IMR-90 (cell line): ENCODE measurements around the gene SAP30BP. TPM values are rescaled to one million over a fixed set of nuclear protein-coding genes. Genes with fewer than 3 reads are reported as not detected.
A peak's percentile ranks its signal among the peaks of the same experiment; 100 is the strongest.

ENCODE experiments used
- ATAC-seq: fragments of 200-7000 bp; cut with Tn5 transposase; 2 replicates; pipeline ENCODE4 v1.9.1; 2020; ENCODE audit warnings: low read depth, mild to moderate bottlenecking, moderate library complexity
- BruUV-seq: library from RNA; stranded (reverse); fragments of 400-500 nt; replicated peaks from 2 replicates; lab custom pipeline; 2021; lab: Mats Ljungman, UMichigan
- CTCF ChIA-PET: fragments of 300-600 bp; formaldehyde crosslinking; extraction: SDS; loops from one replicate; lab custom pipeline; 2021; ENCODE audit warnings: antibody characterized with exemption; lab: Yijun Ruan, JAX
- POLR2A ChIA-PET: fragments of 300-600 bp; sonication (Branson Sonifier 250); formaldehyde crosslinking; loops from one replicate; lab custom pipeline; 2022; ENCODE audit warnings: antibody characterized with exemption; ENCODE audit not compliant: unreplicated experiment; lab: Charles Lee
- DNase-seq: peaks from one replicate; pipeline ENCODE4 v3.0.0; 2013
- H2AFZ ChIP-seq: replicated peaks from 2 replicates; pipeline ENCODE3; 2013; ENCODE audit warnings: low read length, mild to moderate bottlenecking; ENCODE audit not compliant: poor library complexity
- H2AK5ac ChIP-seq: 2 replicates; pipeline ENCODE4 v1.6.1; 2013; ENCODE audit warnings: low read depth, low read length, inconsistent platforms
- H2AK9ac ChIP-seq: replicated peaks from 2 replicates; pipeline ENCODE3; 2013; ENCODE audit warnings: mild to moderate bottlenecking, low read depth, low read length, moderate library complexity; ENCODE audit not compliant: poor library complexity
- H2BK120ac ChIP-seq: 2 replicates; pipeline ENCODE4 v1.6.1; 2013; ENCODE audit warnings: low read depth, low read length, inconsistent platforms
- H2BK15ac ChIP-seq: 3 replicates; pipeline ENCODE4 v1.6.1; 2013; ENCODE audit warnings: low read depth, low read length, inconsistent platforms
- H2BK20ac ChIP-seq: 2 replicates; pipeline ENCODE4 v1.6.1; 2013; ENCODE audit warnings: low read depth, mild to moderate bottlenecking, inconsistent platforms, low read length, moderate library complexity
- H2BK5ac ChIP-seq: 2 replicates; pipeline ENCODE4 v1.6.1; 2013; ENCODE audit warnings: mild to moderate bottlenecking, low read depth, low read length, inconsistent platforms; ENCODE audit not compliant: poor library complexity, severe bottlenecking
- H3K14ac ChIP-seq: replicated peaks from 2 replicates; pipeline ENCODE4 v1.6.1; 2013; ENCODE audit warnings: low read depth, low read length, inconsistent platforms
- H3K18ac ChIP-seq: 2 replicates; pipeline ENCODE4 v1.6.1; 2013; ENCODE audit warnings: low read depth, low read length, control low read depth
- H3K23ac ChIP-seq: 2 replicates; pipeline ENCODE4 v1.6.1; 2013; ENCODE audit warnings: low read depth, low read length, inconsistent platforms
- H3K27ac ChIP-seq: 2 replicates; pipeline ENCODE4 v1.5.1; 2013; ENCODE audit warnings: mild to moderate bottlenecking, control low read depth, low read length; ENCODE audit not compliant: insufficient read depth
- H3K27me3 ChIP-seq: 2 replicates; pipeline ENCODE4 v1.6.1; 2013; ENCODE audit warnings: low read length; ENCODE audit not compliant: control insufficient read depth, insufficient read depth
- H3K36me3 ChIP-seq: 2 replicates; pipeline ENCODE4 v1.6.1; 2013; ENCODE audit warnings: low read length, mixed read lengths; ENCODE audit not compliant: control insufficient read depth, insufficient read depth
- H3K4ac ChIP-seq: 2 replicates; pipeline ENCODE4 v1.6.1; 2013; ENCODE audit warnings: low read depth, low read length, inconsistent platforms
- H3K4me1 ChIP-seq: 2 replicates; pipeline ENCODE4 v1.6.1; 2013; ENCODE audit warnings: low read length, mixed read lengths; ENCODE audit not compliant: control insufficient read depth, insufficient read depth
- H3K4me2 ChIP-seq: 2 replicates; pipeline ENCODE4 v1.6.1; 2013; ENCODE audit warnings: low read depth, mild to moderate bottlenecking, control low read depth, low read length, moderate library complexity
- H3K4me3 ChIP-seq: 2 replicates; pipeline ENCODE4 v1.5.1; 2013; ENCODE audit warnings: low read depth, mild to moderate bottlenecking, control low read depth, low read length, moderate library complexity; ENCODE audit not compliant: insufficient read depth
- H3K56ac ChIP-seq: 2 replicates; pipeline ENCODE4 v1.6.1; 2013; ENCODE audit warnings: low read length, inconsistent platforms; ENCODE audit not compliant: insufficient read depth; ENCODE audit errors: extremely low read depth
- H3K79me1 ChIP-seq, 2 experiments: 2 replicates each; pipeline ENCODE4 v1.6.1; 2013; ENCODE audit warnings: low read length in 2 of 2, inconsistent platforms in 1 of 2, low read depth in 1 of 2
- H3K9ac ChIP-seq: 2 replicates; pipeline ENCODE4 v1.6.1; 2013; ENCODE audit warnings: low read depth, low read length, control low read depth
- H3K9me1 ChIP-seq: 2 replicates; pipeline ENCODE4 v1.6.1; 2013; ENCODE audit warnings: low read length, inconsistent platforms; ENCODE audit not compliant: insufficient read depth
- H3K9me3 ChIP-seq: 2 replicates; pipeline ENCODE4 v1.6.1; 2013; ENCODE audit warnings: low read length; ENCODE audit not compliant: control insufficient read depth, insufficient read depth
- H4K20me1 ChIP-seq: 2 replicates; pipeline ENCODE4 v1.6.1; 2013; ENCODE audit warnings: low read length, inconsistent platforms; ENCODE audit not compliant: insufficient read depth
- H4K5ac ChIP-seq: 2 replicates; pipeline ENCODE4 v1.6.1; 2013; ENCODE audit warnings: mild to moderate bottlenecking, low read depth, low read length, control low read depth
- H4K8ac ChIP-seq, 2 experiments: 2 replicates each; pipeline ENCODE4 v1.6.1; 2013; ENCODE audit warnings: low read depth in 2 of 2, low read length in 2 of 2, control low read depth in 1 of 2, inconsistent platforms in 1 of 2
- H4K91ac ChIP-seq: 2 replicates; pipeline ENCODE4 v1.6.1; 2013; ENCODE audit warnings: low read depth, low read length, inconsistent platforms; ENCODE audit not compliant: insufficient read depth
- BHLHE40 ChIP-seq: fragments of 150-350 bp; IDR thresholded peaks from 2 replicates; pipeline ENCODE4 v1.6.1; 2016; ENCODE audit warnings: mild to moderate bottlenecking, low read depth, low read length
- CEBPB ChIP-seq: IDR thresholded peaks from 2 replicates; pipeline ENCODE4 v1.6.1; 2012; ENCODE audit warnings: low read depth, low read length, improper control_type of control experiment
- CHD1 ChIP-seq: IDR thresholded peaks from 2 replicates; pipeline ENCODE4 v1.6.1; 2012; ENCODE audit warnings: low read depth, low read length, improper control_type of control experiment
- FOS ChIP-seq: fragments of 150-350 bp; IDR thresholded peaks from 2 replicates; pipeline ENCODE4 v1.6.1; 2016; ENCODE audit warnings: low read depth, low read length
- MAFK ChIP-seq: IDR thresholded peaks from 2 replicates; pipeline ENCODE4 v1.6.1; 2012; ENCODE audit warnings: low read depth, low read length, improper control_type of control experiment
- MAZ ChIP-seq: IDR thresholded peaks from 2 replicates; pipeline ENCODE4 v1.6.1; 2012; ENCODE audit warnings: low read depth, mild to moderate bottlenecking, low read length, improper control_type of control experiment, moderate library complexity, borderline replicate concordance
- MXI1 ChIP-seq: IDR thresholded peaks from 2 replicates; pipeline ENCODE4 v1.6.1; 2012; ENCODE audit warnings: low read depth, mild to moderate bottlenecking, low read length, moderate library complexity, borderline replicate concordance
- NFE2L2 ChIP-seq: fragments of 150-350 bp; IDR thresholded peaks from 2 replicates; pipeline ENCODE4 v1.6.1; 2016; ENCODE audit warnings: low read depth, mild to moderate bottlenecking, low read length
- POLR2A ChIP-seq: IDR thresholded peaks from 2 replicates; pipeline ENCODE4 v1.6.1; 2012; ENCODE audit warnings: mild to moderate bottlenecking, low read depth, low read length
- RAD21 ChIP-seq: IDR thresholded peaks from 2 replicates; pipeline ENCODE4 v1.6.1; 2012; ENCODE audit warnings: low read length, improper control_type of control experiment
- RFX5 ChIP-seq: IDR thresholded peaks from 2 replicates; pipeline ENCODE4 v1.8.0; 2012; ENCODE audit warnings: low read depth, mild to moderate bottlenecking, low read length, moderate library complexity
- SMC3 ChIP-seq: fragments of 150-350 bp; IDR thresholded peaks from 2 replicates; pipeline ENCODE4 v1.6.1; 2016; ENCODE audit warnings: low read depth, mild to moderate bottlenecking, antibody characterized with exemption, low read length, moderate library complexity
- WGBS, 2 experiments: methylation state at CpG; one replicate each; pipeline versions ENCODE4 v1.1.5 to v1.1.7; 2013; ENCODE audit warnings: missing lambda C conversion rate in 2 of 2; ENCODE audit not compliant: insufficient read length in 1 of 2; ENCODE audit errors: extremely low coverage in 2 of 2; 5-methylcytosine and 5-hydroxymethylcytosine counted together
- dilution Hi-C: fragments of 300-500 bp; cut with HindIII; formaldehyde crosslinking; loops from one replicate; pipeline ENCODE4 v1.14.3; 2018; ENCODE audit warnings: low sequenced_read_pairs; ENCODE audit not compliant: unreplicated experiment
- in situ Hi-C: fragments of 300-500 bp; cut with MboI; formaldehyde crosslinking; loops from 3 replicates; pipeline ENCODE4 v1.14.3; 2019; ENCODE audit warnings: low sequenced_read_pairs, inconsistent platforms, mixed read lengths
- intact Hi-C: fragments of 100-400 bp; cut with micrococcal nuclease; formaldehyde crosslinking; loops from 2 replicates; pipeline ENCODE4 v1.10.0; 2022
- polyA plus RNA-seq, 3 experiments: library from polyadenylated mRNA; depleted of rRNA; stranded (reverse); fragments of >200 nt; gene quantifications; 2 replicates each; pipeline ENCODE4 v1.2.3, GENCODE V29; 2012; ENCODE audit warnings: low replicate concordance in 1 of 3
- total RNA-seq: library from RNA; depleted of rRNA; stranded (reverse); fragments of >200 nt; gene quantifications from 2 replicates; pipeline ENCODE4 v1.2.3, GENCODE V29; 2012
- TF ChIP-seq, protein P1 (sequence below): conservative IDR thresholded peaks from 2 replicates; pipeline ENCODE4 v1.5.1; 2012; ENCODE audit warnings: mild to moderate bottlenecking, low read depth, low read length, improper control_type of control experiment
- TF ChIP-seq, protein P2 (sequence below): fragments of 150-350 bp; IDR thresholded peaks from 2 replicates; pipeline ENCODE4 v1.6.1; 2017; ENCODE audit warnings: mild to moderate bottlenecking, antibody characterized with exemption, low read length, low read depth
- TF ChIP-seq, protein P3 (sequence below): fragments of 150-350 bp; IDR thresholded peaks from 2 replicates; pipeline ENCODE4 v1.6.1; 2016; ENCODE audit warnings: low read depth, mild to moderate bottlenecking, low read length, moderate library complexity, borderline replicate concordance

Gene SAP30BP
- total and polyA plus RNA-seq, 2 of the 4 experiments (the other 2 are of a cell fraction): 70.4 to 139 TPM

DNA sequence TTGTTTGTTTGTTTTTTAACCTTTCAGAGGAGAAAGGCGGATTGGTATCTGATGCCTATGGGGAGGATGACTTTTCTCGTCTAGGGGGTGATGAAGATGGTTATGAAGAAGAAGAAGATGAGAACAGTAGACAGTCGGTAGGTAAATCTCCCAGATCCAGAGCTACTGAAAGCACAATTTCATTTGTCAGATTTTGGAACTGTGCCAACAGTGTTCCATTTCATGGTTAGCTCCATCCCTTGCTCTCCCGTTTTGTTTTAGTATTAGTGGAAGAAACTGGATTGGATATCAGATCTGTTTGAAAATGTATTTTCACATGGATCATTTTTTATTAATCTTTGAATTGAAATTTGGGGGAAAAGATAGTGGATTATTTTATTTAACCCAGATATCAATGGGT, 1.4 kb downstream of the SAP30BP start:
- CTCF ChIA-PET: no interaction called here

More for the DNA sequence above, 1.4 kb downstream of the SAP30BP start:
- no peak overlapping the region for H4K91ac ChIP-seq
- ATAC-seq (no peak), DNase-seq (no peak)
- BruUV-seq: no TSS peak
- H3K23ac ChIP-seq: no peak overlapping the region
- H4K5ac ChIP-seq: no peak overlapping the region
- intact Hi-C loops: no loop called here
- 0 out of 2 replicates have a peak, but pooled peaks cover 3% of the 10 kb centered on the region for H3K9me1 ChIP-seq
- no peak overlapping the region for H2BK120ac ChIP-seq
- H2AFZ ChIP-seq: no peak overlapping the region
- dilution Hi-C loops: no loop called here
- no peak overlapping the region for H3K18ac ChIP-seq
- H2AK5ac ChIP-seq: no peak overlapping the region
- no peak overlapping the region for H4K8ac ChIP-seq
- peaks cover 34 to 59% of the 10 kb centered on the region in 2 experiments for H3K79me1 ChIP-seq
- no peak overlapping the region for H2BK20ac ChIP-seq
- no CpG with 5 or more reads among the region's 4 CpGs for WGBS, 2 experiments
- H4K20me1 ChIP-seq: peaks cover 10% of the 10 kb centered on the region; the same call in 1 of the 2 replicates
- no peak overlapping the region for H2BK15ac ChIP-seq
- no peak overlapping the region for H3K56ac ChIP-seq
- no peak overlapping the region for H3K27ac ChIP-seq
- peak overlapping the region; percentile 95; the same call in 1 of the 2 replicates for H3K4me2 ChIP-seq
- H3K14ac ChIP-seq: no peak overlapping the region
- in situ Hi-C loops: no loop called here
- TF ChIP-seq FOS (no peak), BHLHE40 (no peak), MAFK (no peak), MAZ (no peak), MXI1 (no peak), CHD1 (no peak), CEBPB (no peak), NFE2L2 (no peak), SMC3 (no peak), RFX5 (no peak), POLR2A (no peak), RAD21 (no peak)
- TF ChIP-seq, protein P1, sequence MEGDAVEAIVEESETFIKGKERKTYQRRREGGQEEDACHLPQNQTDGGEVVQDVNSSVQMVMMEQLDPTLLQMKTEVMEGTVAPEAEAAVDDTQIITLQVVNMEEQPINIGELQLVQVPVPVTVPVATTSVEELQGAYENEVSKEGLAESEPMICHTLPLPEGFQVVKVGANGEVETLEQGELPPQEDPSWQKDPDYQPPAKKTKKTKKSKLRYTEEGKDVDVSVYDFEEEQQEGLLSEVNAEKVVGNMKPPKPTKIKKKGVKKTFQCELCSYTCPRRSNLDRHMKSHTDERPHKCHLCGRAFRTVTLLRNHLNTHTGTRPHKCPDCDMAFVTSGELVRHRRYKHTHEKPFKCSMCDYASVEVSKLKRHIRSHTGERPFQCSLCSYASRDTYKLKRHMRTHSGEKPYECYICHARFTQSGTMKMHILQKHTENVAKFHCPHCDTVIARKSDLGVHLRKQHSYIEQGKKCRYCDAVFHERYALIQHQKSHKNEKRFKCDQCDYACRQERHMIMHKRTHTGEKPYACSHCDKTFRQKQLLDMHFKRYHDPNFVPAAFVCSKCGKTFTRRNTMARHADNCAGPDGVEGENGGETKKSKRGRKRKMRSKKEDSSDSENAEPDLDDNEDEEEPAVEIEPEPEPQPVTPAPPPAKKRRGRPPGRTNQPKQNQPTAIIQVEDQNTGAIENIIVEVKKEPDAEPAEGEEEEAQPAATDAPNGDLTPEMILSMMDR: no peak
- TF ChIP-seq, protein P2, sequence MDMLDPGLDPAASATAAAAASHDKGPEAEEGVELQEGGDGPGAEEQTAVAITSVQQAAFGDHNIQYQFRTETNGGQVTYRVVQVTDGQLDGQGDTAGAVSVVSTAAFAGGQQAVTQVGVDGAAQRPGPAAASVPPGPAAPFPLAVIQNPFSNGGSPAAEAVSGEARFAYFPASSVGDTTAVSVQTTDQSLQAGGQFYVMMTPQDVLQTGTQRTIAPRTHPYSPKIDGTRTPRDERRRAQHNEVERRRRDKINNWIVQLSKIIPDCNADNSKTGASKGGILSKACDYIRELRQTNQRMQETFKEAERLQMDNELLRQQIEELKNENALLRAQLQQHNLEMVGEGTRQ: no peak
- TF ChIP-seq, protein P3, sequence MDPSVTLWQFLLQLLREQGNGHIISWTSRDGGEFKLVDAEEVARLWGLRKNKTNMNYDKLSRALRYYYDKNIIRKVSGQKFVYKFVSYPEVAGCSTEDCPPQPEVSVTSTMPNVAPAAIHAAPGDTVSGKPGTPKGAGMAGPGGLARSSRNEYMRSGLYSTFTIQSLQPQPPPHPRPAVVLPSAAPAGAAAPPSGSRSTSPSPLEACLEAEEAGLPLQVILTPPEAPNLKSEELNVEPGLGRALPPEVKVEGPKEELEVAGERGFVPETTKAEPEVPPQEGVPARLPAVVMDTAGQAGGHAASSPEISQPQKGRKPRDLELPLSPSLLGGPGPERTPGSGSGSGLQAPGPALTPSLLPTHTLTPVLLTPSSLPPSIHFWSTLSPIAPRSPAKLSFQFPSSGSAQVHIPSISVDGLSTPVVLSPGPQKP: no peak
- H3K27me3 ChIP-seq: no peaks in the 10 kb centered on the region
- no peak overlapping the region for H3K9ac ChIP-seq
- no peak overlapping the region for H3K4ac ChIP-seq
- H3K4me1 ChIP-seq: peaks cover 5% of the 10 kb centered on the region
- POLR2A ChIA-PET: no interaction called here
- no peaks in the 10 kb centered on the region for H3K9me3 ChIP-seq
- H2AK9ac ChIP-seq: no peak overlapping the region
- no peak overlapping the region for H2BK5ac ChIP-seq
- peak overlapping the region; percentile 79; the same call in 1 of the 2 replicates for H3K4me3 ChIP-seq
- peaks cover 24% of the 10 kb centered on the region for H3K36me3 ChIP-seq
